ENCODE results near the gene GPR135. TPM values are rescaled to one million over a fixed set of nuclear protein-coding genes. Genes with fewer than 3 reads are reported as not detected.
"Not testable (repeated sequence)": the region's sequence is repeated elsewhere in the genome, so short reads cannot be mapped to it uniquely, and the experiment has no call there.

GPR135 gene
- total RNA-seq, 1 donor from 2014 or later, result 6.4 TPM

DNA sequence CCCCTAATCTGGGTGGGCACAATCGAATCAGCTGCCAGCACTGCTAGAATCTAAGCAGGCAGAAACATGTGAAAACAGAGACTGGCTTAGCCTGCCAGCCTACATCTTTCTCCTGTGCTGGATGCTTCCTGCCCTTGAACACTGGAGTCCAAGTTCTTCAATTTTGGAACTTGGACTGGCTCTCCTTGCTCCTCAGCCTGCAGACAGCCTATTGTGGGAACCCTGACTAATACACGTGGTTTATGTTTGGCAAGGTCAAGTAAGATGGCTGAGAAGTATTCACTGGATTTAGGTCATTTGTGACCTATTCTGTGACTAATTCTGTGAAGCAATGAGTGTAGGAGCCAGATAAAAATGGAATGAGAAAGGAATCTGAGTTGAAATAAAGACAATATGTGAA is 11.0 kb downstream of the GPR135 start:
- peak overlapping the region; percentile 3 for H3K27ac ChIP-seq
- H3K27me3 ChIP-seq, result no peaks in the 10 kb centered on the region
- intact Hi-C loops (cut with DNase I), result no loop called here
- no peaks in the 10 kb centered on the region for H3K4me1 ChIP-seq
- H3K36me3 ChIP-seq, result peaks cover 0 to 5% of the 10 kb centered on the region in 2 donors
- no peak overlapping the region for H3K4me3 ChIP-seq
- DNase-seq (ENCODE audit: extremely low spot score in 2 of 2), result peak in 1 of 2 donors; percentile 89
- no peaks in the 10 kb centered on the region for H3K9me3 ChIP-seq
- peak in 1 of 2 donors; percentile 57 for TF ChIP-seq POLR2AphosphoS5 (IDR thresholded peaks at IDR 0.05; ENCODE audit: insufficient read depth in 1 of 2, low read depth in 1 of 2)
- no peak for TF ChIP-seq POLR2A (IDR thresholded peaks at IDR 0.05)
- TF ChIP-seq, protein P1, sequence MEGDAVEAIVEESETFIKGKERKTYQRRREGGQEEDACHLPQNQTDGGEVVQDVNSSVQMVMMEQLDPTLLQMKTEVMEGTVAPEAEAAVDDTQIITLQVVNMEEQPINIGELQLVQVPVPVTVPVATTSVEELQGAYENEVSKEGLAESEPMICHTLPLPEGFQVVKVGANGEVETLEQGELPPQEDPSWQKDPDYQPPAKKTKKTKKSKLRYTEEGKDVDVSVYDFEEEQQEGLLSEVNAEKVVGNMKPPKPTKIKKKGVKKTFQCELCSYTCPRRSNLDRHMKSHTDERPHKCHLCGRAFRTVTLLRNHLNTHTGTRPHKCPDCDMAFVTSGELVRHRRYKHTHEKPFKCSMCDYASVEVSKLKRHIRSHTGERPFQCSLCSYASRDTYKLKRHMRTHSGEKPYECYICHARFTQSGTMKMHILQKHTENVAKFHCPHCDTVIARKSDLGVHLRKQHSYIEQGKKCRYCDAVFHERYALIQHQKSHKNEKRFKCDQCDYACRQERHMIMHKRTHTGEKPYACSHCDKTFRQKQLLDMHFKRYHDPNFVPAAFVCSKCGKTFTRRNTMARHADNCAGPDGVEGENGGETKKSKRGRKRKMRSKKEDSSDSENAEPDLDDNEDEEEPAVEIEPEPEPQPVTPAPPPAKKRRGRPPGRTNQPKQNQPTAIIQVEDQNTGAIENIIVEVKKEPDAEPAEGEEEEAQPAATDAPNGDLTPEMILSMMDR (IDR thresholded peaks at IDR 0.05), result no peak

DNA sequence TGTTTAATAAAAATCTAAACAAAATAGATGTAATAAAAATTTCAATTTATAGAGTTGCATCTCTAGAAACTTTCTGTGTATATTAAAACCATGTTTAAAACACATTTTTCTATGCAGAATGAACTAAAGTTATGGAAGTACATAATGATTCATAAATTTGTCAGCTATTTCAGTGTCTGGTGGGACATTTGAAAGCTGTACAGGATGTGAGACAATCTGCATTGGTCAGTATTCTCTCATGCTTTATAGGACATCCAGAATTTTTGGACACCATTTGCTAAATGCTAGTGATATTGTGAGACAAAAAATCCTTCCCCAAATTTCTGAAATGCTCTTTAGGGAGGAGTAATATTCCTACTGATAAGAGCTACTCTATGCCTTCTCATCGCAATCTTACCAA is 13.3 kb downstream of the GPR135 start:
- Histone ChIP-seq H3K27me3 (no peaks in the 10 kb centered on the region), H3K27ac (no peak overlapping the region), H3K4me3 (no peak overlapping the region), H3K4me1 (no peaks in the 10 kb centered on the region), H3K9me3 (no peaks in the 10 kb centered on the region), H3K36me3 (peaks cover 0 to 5% of the 10 kb centered on the region in 2 donors)
- intact Hi-C loops (cut with DNase I), result no loop called here
- DNase-seq (ENCODE audit: extremely low spot score in 2 of 2), result no peak
- TF ChIP-seq POLR2A (IDR thresholded peaks at IDR 0.05), result no peak
- no peak for TF ChIP-seq POLR2AphosphoS5 (IDR thresholded peaks at IDR 0.05; ENCODE audit: insufficient read depth in 1 of 2, low read depth in 1 of 2)
- TF ChIP-seq, protein P1 (IDR thresholded peaks at IDR 0.05), result no peak

DNA sequence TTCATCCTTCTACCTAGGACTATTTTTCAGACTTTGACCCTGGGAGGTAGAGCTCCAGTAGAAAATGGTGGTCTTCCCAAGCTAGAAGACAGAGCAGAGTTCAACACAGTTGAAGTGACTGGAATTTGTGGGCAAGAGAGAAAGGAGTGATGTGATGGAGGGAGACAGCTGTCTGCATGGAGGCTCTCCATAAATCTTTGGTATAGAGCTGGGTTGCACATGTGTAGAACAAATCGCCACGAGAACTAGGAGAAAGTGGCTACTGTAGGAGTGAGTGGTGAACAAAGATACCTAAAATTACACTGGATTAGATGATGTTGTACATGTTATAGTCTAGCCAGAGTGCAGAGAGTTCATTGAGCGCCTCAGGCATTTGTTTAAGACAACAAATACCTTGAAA is 14.5 kb downstream of the GPR135 start:
- Histone ChIP-seq H3K27me3 (no peaks in the 10 kb centered on the region), H3K27ac (no peak overlapping the region), H3K36me3 (peaks cover 0 to 4% of the 10 kb centered on the region in 2 donors), H3K9me3 (no peaks in the 10 kb centered on the region), H3K4me1 (no peaks in the 10 kb centered on the region), H3K4me3 (no peak overlapping the region)
- TF ChIP-seq, protein P1 (IDR thresholded peaks at IDR 0.05), result no peak
- TF ChIP-seq POLR2A (IDR thresholded peaks at IDR 0.05), result no peak
- no peak for TF ChIP-seq POLR2AphosphoS5 (IDR thresholded peaks at IDR 0.05; ENCODE audit: insufficient read depth in 1 of 2, low read depth in 1 of 2)
- intact Hi-C loops (cut with DNase I), result no loop called here
- no peak for DNase-seq (ENCODE audit: extremely low spot score in 2 of 2)

DNA sequence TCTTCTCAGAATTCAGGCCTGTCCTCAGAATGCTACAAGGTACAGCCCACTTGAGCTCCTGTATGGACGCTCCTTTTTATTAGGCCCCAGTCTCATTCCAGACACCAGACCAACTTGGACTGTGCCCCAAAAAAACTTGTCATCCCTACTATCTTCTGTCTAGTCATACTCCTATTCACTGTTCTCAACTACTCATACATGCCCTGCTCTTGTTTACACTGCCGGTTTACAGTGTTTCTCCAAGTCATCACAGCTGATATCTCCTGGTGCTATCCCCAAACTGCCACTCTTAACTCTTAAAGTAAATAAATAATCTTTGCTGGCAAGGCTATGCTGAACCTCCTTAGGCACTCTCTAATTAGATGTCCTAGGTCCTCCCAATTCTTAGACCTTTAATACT is 16.5 kb downstream of the GPR135 start:
- H3K36me3 ChIP-seq; H3K4me3 ChIP-seq; DNase-seq (ENCODE audit: extremely low spot score in 2 of 2); H3K9me3 ChIP-seq; intact Hi-C loops (cut with DNase I); H3K27me3 ChIP-seq; H3K4me1 ChIP-seq; H3K27ac ChIP-seq: not testable (repeated sequence)

DNA sequence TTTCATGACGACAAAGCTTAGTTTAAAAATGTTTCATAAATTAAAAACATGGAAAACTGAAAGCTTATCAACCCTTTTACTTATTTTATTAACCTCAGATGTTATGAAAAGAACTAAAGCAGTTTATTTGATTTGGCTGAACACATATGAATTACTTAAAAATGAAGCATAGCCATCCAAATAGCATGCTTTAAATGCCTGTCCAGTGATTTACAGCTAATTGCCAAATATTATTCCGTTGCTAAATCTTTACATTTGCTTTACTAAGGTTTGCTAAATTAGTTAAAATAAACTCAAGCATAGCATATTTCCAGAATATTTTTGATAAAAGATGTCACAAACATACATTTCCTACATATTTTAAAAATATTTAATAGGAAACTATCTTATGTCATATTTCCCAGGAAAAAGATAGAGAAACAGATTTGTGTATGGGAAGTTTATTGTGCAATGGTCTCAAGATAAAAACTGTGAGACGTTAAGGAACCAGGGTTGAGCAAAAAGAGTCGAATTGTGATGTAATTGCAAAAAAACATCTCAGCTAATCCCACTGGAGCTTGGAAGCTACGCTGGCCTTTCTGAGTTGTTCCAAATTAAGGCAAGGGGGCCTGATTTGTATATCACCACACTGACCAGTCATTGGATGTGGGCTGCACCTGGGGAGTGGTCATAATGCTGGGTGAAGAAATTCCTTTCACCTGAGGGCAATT is 25.8 kb downstream of the GPR135 start:
- H3K4me3 ChIP-seq, result no peak overlapping the region

More for the DNA sequence above, 25.8 kb downstream of the GPR135 start:
- no peaks in the 10 kb centered on the region for H3K36me3 ChIP-seq
- intact Hi-C loops (cut with DNase I), result no loop called here
- no peak overlapping the region for H3K27ac ChIP-seq
- no peak for TF ChIP-seq POLR2AphosphoS5 (IDR thresholded peaks at IDR 0.05; ENCODE audit: insufficient read depth in 1 of 2, low read depth in 1 of 2)
- no peak for TF ChIP-seq POLR2A (IDR thresholded peaks at IDR 0.05)
- TF ChIP-seq, protein P1 (IDR thresholded peaks at IDR 0.05), result no peak
- peaks cover 13% of the 10 kb centered on the region for H3K4me1 ChIP-seq
- no peak for DNase-seq (ENCODE audit: extremely low spot score in 2 of 2)
- H3K9me3 ChIP-seq, result no peaks in the 10 kb centered on the region
- no peaks in the 10 kb centered on the region for H3K27me3 ChIP-seq
